A673 (cell line): ENCODE measurements around the gene GRID1.

Experiments used
- EZH2 ChIP-seq: fragments of 200-600 bp; sonication (generic); IDR thresholded peaks from 2 replicates; pipeline ENCODE4 v1.6.1; 2017; ENCODE audit warnings: borderline replicate concordance, low read depth, mild to moderate bottlenecking, mixed read lengths, antibody characterized with exemption, low read length; ENCODE audit not compliant: poor library complexity, severe bottlenecking
- TF ChIP-seq, protein P1 (sequence below): fragments of 300-800, 200-600 bp; sonication (generic); conservative IDR thresholded peaks from 2 replicates; pipeline ENCODE4 v1.5.1; 2017; ENCODE audit warnings: low read depth, mild to moderate bottlenecking, antibody characterized with exemption, low read length, moderate library complexity, mixed read lengths

- TF ChIP-seq, protein P1, sequence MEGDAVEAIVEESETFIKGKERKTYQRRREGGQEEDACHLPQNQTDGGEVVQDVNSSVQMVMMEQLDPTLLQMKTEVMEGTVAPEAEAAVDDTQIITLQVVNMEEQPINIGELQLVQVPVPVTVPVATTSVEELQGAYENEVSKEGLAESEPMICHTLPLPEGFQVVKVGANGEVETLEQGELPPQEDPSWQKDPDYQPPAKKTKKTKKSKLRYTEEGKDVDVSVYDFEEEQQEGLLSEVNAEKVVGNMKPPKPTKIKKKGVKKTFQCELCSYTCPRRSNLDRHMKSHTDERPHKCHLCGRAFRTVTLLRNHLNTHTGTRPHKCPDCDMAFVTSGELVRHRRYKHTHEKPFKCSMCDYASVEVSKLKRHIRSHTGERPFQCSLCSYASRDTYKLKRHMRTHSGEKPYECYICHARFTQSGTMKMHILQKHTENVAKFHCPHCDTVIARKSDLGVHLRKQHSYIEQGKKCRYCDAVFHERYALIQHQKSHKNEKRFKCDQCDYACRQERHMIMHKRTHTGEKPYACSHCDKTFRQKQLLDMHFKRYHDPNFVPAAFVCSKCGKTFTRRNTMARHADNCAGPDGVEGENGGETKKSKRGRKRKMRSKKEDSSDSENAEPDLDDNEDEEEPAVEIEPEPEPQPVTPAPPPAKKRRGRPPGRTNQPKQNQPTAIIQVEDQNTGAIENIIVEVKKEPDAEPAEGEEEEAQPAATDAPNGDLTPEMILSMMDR: no peak
- TF ChIP-seq EZH2: no peak
These were observed 103.4 kb downstream of the GRID1 start for GRCh38 chr10:86263209-86263608.
